T-helper 1 cell treated with Interleukin-12 subunit alpha and Interleukin-12 subunit beta and Interleukin-4 antibody, amounts not matched to agents 30 ng/mL and 1 ng/mL, for 36 hours (primary cell): ENCODE measurements around the gene ZKSCAN5. TPM values are rescaled to one million over a fixed set of nuclear protein-coding genes. Genes with fewer than 3 reads are reported as not detected.

Source experiments
- intact Hi-C: fragments of 100-400 bp; cut with micrococcal nuclease; formaldehyde crosslinking; loops from one replicate; pipeline ENCODE4 v1.15.1; 2024
- total RNA-seq: library from RNA; stranded (reverse); gene quantifications from 2 replicates; pipeline ENCODE4 v1.2.3, GENCODE V29; 2022

Gene ZKSCAN5
- 11.4 and 12.6 TPM in 2 replicates for total RNA-seq

- intact Hi-C loops: loop anchor here (1.0 to 10.0 kb wide), 10 partner anchors 32 to 511 kb away; partner anchors contain the start of genes BUD31, FAM200A, PDAP1 and ZKSCAN1
Observed at GRCh38 chr7:99504603-99505323, at the start of gene ZKSCAN5. Gene ZKSCAN5, plus strand, starts transcription at chr7:99504662. Its CDS starts 1,383 bp downstream, at chr7:99506045.

GRCh38 chr7:99455874-99456273 lies 48.6 kb upstream of the ZKSCAN5 start:
- intact Hi-C loops: no loop called here

GRCh38 chr7:99456288-99456687 lies 48.2 kb upstream of the ZKSCAN5 start:
- intact Hi-C loops: no loop called here

GRCh38 chr7:99457050-99457649 lies 47.3 kb upstream of the ZKSCAN5 start:
- intact Hi-C loops: no loop called here

GRCh38 chr7:99457650-99458493 lies 46.6 kb upstream of the ZKSCAN5 start:
- intact Hi-C loops: no loop called here

GRCh38 chr7:99459087-99459486 lies 45.4 kb upstream of the ZKSCAN5 start:
- intact Hi-C loops: no loop called here

GRCh38 chr7:99460651-99461050 lies 43.8 kb upstream of the ZKSCAN5 start:
- intact Hi-C loops: loop anchor here (10.0 kb wide), 1 partner anchor 586 kb away; the partner anchor contains the start of genes TMEM130 and TRRAP

GRCh38 chr7:99461221-99461620 lies 43.2 kb upstream of the ZKSCAN5 start:
- intact Hi-C loops: loop anchor here (10.0 kb wide), 1 partner anchor 586 kb away; the partner anchor contains the start of genes TMEM130 and TRRAP

GRCh38 chr7:99465421-99465768 lies 39.1 kb upstream of the ZKSCAN5 start:
- intact Hi-C loops: loop anchor here (10.0 kb wide), 1 partner anchor 591 kb away; the partner anchor contains the start of genes TMEM130 and TRRAP

GRCh38 chr7:99468336-99468918 lies 36.0 kb upstream of the ZKSCAN5 start:
- intact Hi-C loops: loop anchor here (10.0 kb wide), 1 partner anchor 594 kb away; the partner anchor contains the start of genes TMEM130 and TRRAP

GRCh38 chr7:99469381-99470065 lies 34.9 kb upstream of the ZKSCAN5 start:
- intact Hi-C loops: loop anchor here (10.0 kb wide), 3 partner anchors 365 to 595 kb away; partner anchors contain the start of genes TMEM130 and TRRAP

- intact Hi-C loops: loop anchor here (1.0 to 10.0 kb wide), 10 partner anchors 28 to 522 kb away; partner anchors contain the start of genes BUD31, CPSF4, FAM200A and PDAP1
Observed at GRCh38 chr7:99472561-99473314, 31.7 kb upstream of the ZKSCAN5 start, which contains the start of gene ZNF789. Gene ZNF789, plus strand, starts transcription at chr7:99472890. Its CDS starts 3,567 bp downstream, at chr7:99476457.

GRCh38 chr7:99473315-99473596 lies 31.2 kb upstream of the ZKSCAN5 start:
- intact Hi-C loops: loop anchor here (1.0 to 10.0 kb wide), 3 partner anchors 329 to 522 kb away; partner anchors contain the start of gene SMURF1

- intact Hi-C loops: loop anchor here (10.0 kb wide), 2 partner anchors 359 to 519 kb away; no protein-coding TSS in a partner anchor
Observed at GRCh38 chr7:99476107-99476506, 28.4 kb upstream of the ZKSCAN5 start.

- intact Hi-C loops: loop anchor here (10.0 kb wide), 2 partner anchors 356 to 516 kb away; no protein-coding TSS in a partner anchor
Observed at GRCh38 chr7:99478464-99479440, 25.7 kb upstream of the ZKSCAN5 start.

GRCh38 chr7:99485094-99485493 lies 19.4 kb upstream of the ZKSCAN5 start:
- intact Hi-C loops: no loop called here

GRCh38 chr7:99489235-99489634 lies 15.2 kb upstream of the ZKSCAN5 start:
- intact Hi-C loops: no loop called here

GRCh38 chr7:99490878-99491277 lies 13.6 kb upstream of the ZKSCAN5 start:
- intact Hi-C loops: no loop called here
